Neuronal stem cell (in vitro differentiated cells): Measurements from ENCODE around the gene MRC2.

Experiments used
- DNase-seq: peaks from one replicate; pipeline ENCODE4 v3.0.0-alpha.2; 2013; ENCODE audit warnings: low spot score
- H2AFZ ChIP-seq: one replicate; pipeline ENCODE4 v1.6.1; 2013; ENCODE audit warnings: mild to moderate bottlenecking, low read length, inconsistent platforms
- H2AK5ac ChIP-seq: 2 replicates; pipeline ENCODE4 v1.6.1; 2013; ENCODE audit warnings: low read depth, mild to moderate bottlenecking, inconsistent platforms, low read length, moderate library complexity, mixed read lengths
- H2BK120ac ChIP-seq: 2 replicates; pipeline ENCODE4 v1.6.1; 2013; ENCODE audit warnings: low read depth, mild to moderate bottlenecking, inconsistent platforms, low read length, moderate library complexity, mixed read lengths
- H2BK12ac ChIP-seq: one replicate; pipeline ENCODE4 v1.6.1; 2013; ENCODE audit warnings: low read length, inconsistent platforms
- H2BK15ac ChIP-seq: 2 replicates; pipeline ENCODE4 v1.6.1; 2013; ENCODE audit warnings: mild to moderate bottlenecking, low read length, inconsistent platforms, mixed read lengths
- H2BK5ac ChIP-seq: one replicate; pipeline ENCODE4 v1.6.1; 2013; ENCODE audit warnings: inconsistent platforms, mild to moderate bottlenecking, low read length, moderate library complexity
- H3K14ac ChIP-seq: one replicate; pipeline ENCODE4 v1.6.1; 2013; ENCODE audit warnings: low read length, inconsistent platforms
- H3K18ac ChIP-seq: 2 replicates; pipeline ENCODE4 v1.6.1; 2013; ENCODE audit warnings: low read length, inconsistent platforms
- H3K23ac ChIP-seq: 2 replicates; pipeline ENCODE4 v1.6.1; 2013; ENCODE audit warnings: low read depth, mild to moderate bottlenecking, mixed read lengths, low read length, inconsistent platforms; ENCODE audit not compliant: poor library complexity
- H3K27ac ChIP-seq: replicated peaks from 3 replicates; pipeline ENCODE4 v1.5.1; 2013; ENCODE audit warnings: low read length, inconsistent platforms
- H3K27me3 ChIP-seq, 3 experiments: 2 replicates each; pipeline ENCODE4 v1.6.1; 2013; ENCODE audit warnings: low read length in 3 of 3, mild to moderate bottlenecking in 2 of 3, inconsistent platforms in 1 of 3, low read depth in 1 of 3, mixed read lengths in 1 of 3, moderate library complexity in 1 of 3; ENCODE audit not compliant: control insufficient read depth in 3 of 3, insufficient read depth in 3 of 3
- H3K36me3 ChIP-seq, 2 donors: replicated peaks in 1 of 2; 2 replicates each; pipeline ENCODE4 v1.6.1; 2013; ENCODE audit warnings: low read length in 2 of 2; ENCODE audit not compliant: control insufficient read depth in 2 of 2, insufficient read depth in 2 of 2
- H3K4ac ChIP-seq: 2 replicates; pipeline ENCODE4 v1.6.1; 2013; ENCODE audit warnings: inconsistent platforms, mild to moderate bottlenecking, low read length, moderate library complexity
- H3K4me1 ChIP-seq, 2 donors: 1 replicate in 1 of 2; 2 replicates in 1 of 2; pipeline ENCODE4 v1.6.1; 2013; ENCODE audit warnings: low read length in 2 of 2, low read depth in 1 of 2; ENCODE audit not compliant: control insufficient read depth in 2 of 2, insufficient read depth in 1 of 2
- H3K4me2 ChIP-seq: one replicate; pipeline ENCODE4 v1.6.1; 2013; ENCODE audit warnings: mild to moderate bottlenecking, low read length, inconsistent platforms; ENCODE audit not compliant: insufficient read depth, poor library complexity, severe bottlenecking
- H3K4me3 ChIP-seq, 2 donors: 2 replicates each; pipeline ENCODE4 v1.5.1; 2013; ENCODE audit warnings: low read length in 2 of 2, mild to moderate bottlenecking in 2 of 2, inconsistent platforms in 1 of 2, moderate library complexity in 1 of 2
- H3K79me1 ChIP-seq: one replicate; pipeline ENCODE4 v1.6.1; 2013; ENCODE audit warnings: low read depth, mild to moderate bottlenecking, inconsistent platforms, low read length, moderate library complexity
- H3K9ac ChIP-seq: one replicate; pipeline ENCODE4 v1.6.1; 2013; ENCODE audit warnings: mild to moderate bottlenecking, low read depth, low read length, inconsistent platforms; ENCODE audit not compliant: poor library complexity
- H3K9me3 ChIP-seq, 2 donors: replicated peaks in 1 of 2; 2 replicates each; pipeline versions ENCODE3 to v1.6.1; 2013; ENCODE audit warnings: low read length in 2 of 2, mild to moderate bottlenecking in 2 of 2, inconsistent platforms in 1 of 2, low read depth in 1 of 2, mixed read lengths in 1 of 2, moderate library complexity in 1 of 2; ENCODE audit not compliant: control insufficient read depth in 2 of 2, insufficient read depth in 1 of 2
- H4K8ac ChIP-seq: one replicate; pipeline ENCODE4 v1.6.1; 2013; ENCODE audit warnings: low read depth, mild to moderate bottlenecking, inconsistent platforms, low read length, moderate library complexity
- H4K91ac ChIP-seq: one replicate; pipeline ENCODE4 v1.6.1; 2013; ENCODE audit warnings: low read length, low read depth, mild to moderate bottlenecking, inconsistent platforms; ENCODE audit not compliant: poor library complexity
- WGBS, 2 donors: extraction: QIAGEN DNeasy Blood & Tissue Kit; methylation state at CpG; one replicate each; pipeline ENCODE4 v1.1.7; 2013; ENCODE audit warnings: missing lambda C conversion rate in 2 of 2, mixed read lengths in 1 of 2; ENCODE audit not compliant: insufficient read length in 2 of 2, insufficient replicate concordance in 1 of 2; ENCODE audit errors: extremely low coverage in 2 of 2; 5-methylcytosine and 5-hydroxymethylcytosine counted together

MRC2 gene

DNA sequence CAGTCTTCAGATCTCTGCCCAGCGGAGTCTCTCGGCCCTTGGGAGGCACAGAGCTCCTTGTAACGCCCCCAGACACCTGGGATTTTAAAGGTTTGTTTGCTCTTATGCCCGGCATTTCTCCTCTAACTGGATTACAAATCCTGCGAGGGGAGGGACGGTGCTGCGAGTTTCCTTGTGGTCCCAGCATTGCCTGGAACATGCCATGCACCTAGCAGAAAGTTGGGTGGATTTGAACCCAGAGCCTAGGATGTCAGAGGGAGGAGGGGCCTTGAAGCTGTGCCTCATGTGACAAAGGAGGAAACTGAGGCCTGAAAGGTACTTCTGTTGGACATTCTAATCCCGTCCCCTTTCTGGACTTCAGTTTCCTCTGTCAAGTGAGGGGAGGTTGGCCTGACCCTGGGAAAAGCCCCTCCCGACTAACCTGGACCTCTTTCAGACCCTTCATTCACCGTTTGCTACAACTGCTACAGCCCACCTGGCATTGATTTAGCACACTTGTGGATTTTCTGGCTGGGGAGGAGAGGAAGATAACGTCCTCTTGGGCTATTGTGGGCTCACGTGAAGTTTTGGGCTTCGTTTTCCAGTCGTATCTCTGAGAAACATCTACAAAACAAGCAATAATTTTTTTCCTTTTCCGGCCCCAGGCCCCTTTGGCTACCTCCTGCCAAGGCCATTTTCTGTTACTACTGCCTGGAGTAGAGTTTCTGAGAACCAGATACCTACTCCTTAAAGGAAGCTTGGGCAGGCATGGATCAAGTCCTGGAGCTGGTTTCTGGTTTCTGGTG lies 30.9 kb downstream of the MRC2 start:
- H2BK15ac ChIP-seq, result no peak overlapping the region
- H2BK12ac ChIP-seq, result no peak overlapping the region
- no peak overlapping the region for H4K91ac ChIP-seq
- H3K27ac ChIP-seq, result peak overlapping the region; percentile 80
- no peaks in the 10 kb centered on the region for H3K79me1 ChIP-seq
- H3K27me3 ChIP-seq, result no peaks in the 10 kb centered on the region
- H2AFZ ChIP-seq, result no peak overlapping the region
- H3K4me2 ChIP-seq, result no peak overlapping the region
- no peak overlapping the region for H2AK5ac ChIP-seq
- H3K4ac ChIP-seq, result no peak overlapping the region
- H3K4me1 ChIP-seq, result peaks cover 14 to 28% of the 10 kb centered on the region in 2 donors
- H3K36me3 ChIP-seq, result peaks cover 0 to 33% of the 10 kb centered on the region in 2 donors
- H2BK5ac ChIP-seq, result no peak overlapping the region
- no peak overlapping the region for H3K23ac ChIP-seq
- H3K9me3 ChIP-seq, result peaks cover 2 to 37% of the 10 kb centered on the region in 2 donors
- H3K18ac ChIP-seq, result peak overlapping the region; percentile 62
- no peak overlapping the region for H3K4me3 ChIP-seq
- no peak overlapping the region for H2BK120ac ChIP-seq
- H3K9ac ChIP-seq, result no peak overlapping the region
- no peak overlapping the region for H3K14ac ChIP-seq
- WGBS, 2 donors, result no CpG with 5 or more reads among the region's 15 CpGs
- DNase-seq, result no peak
- no peak overlapping the region for H4K8ac ChIP-seq

DNA sequence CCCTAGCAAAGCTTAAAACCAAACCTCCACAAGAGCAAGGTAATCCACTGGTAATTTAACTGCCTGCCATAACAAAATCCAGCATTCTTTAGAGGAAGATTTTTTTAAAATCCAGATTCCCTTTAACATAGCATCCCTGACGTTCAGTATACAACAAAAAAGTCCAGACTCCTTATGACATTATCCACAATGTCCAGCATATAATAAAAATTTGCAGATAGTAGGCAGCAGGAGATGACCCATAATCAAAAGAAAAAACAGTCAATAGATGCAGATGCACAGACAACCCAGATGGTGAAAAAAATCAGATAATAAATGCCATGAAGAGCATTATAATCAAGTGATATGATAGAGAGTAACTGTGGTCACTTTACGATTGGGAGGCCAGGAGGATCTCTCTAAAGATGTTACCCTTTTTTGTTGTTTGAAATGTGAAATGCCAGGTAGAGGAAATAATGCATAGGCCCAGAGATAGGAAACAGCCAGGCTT lies 33.2 kb downstream of the MRC2 start:
- Histone ChIP-seq H3K4me1 (peaks cover 0 to 14% of the 10 kb centered on the region in 2 donors), H3K9ac (no peak overlapping the region), H2AK5ac (no peak overlapping the region), H3K36me3 (peaks cover 6 to 42% of the 10 kb centered on the region in 2 donors), H2BK12ac (no peak overlapping the region), H3K23ac (no peak overlapping the region), H3K4ac (no peak overlapping the region), H3K27ac (no peak overlapping the region), H3K27me3 (no peaks in the 10 kb centered on the region), H3K18ac (no peak overlapping the region), H2BK15ac (no peak overlapping the region), H2BK5ac (no peak overlapping the region), H4K8ac (no peak overlapping the region), H3K14ac (no peak overlapping the region), H3K4me2 (no peak overlapping the region), H3K79me1 (no peaks in the 10 kb centered on the region), H4K91ac (no peak overlapping the region), H2BK120ac (no peak overlapping the region), H2AFZ (no peak overlapping the region), H3K4me3 (no peak overlapping the region), H3K9me3 (peaks cover 5 to 36% of the 10 kb centered on the region in 2 donors)
- no CpG with 5 or more reads among the region's 2 CpGs for WGBS, 2 donors
- no peak for DNase-seq

DNA sequence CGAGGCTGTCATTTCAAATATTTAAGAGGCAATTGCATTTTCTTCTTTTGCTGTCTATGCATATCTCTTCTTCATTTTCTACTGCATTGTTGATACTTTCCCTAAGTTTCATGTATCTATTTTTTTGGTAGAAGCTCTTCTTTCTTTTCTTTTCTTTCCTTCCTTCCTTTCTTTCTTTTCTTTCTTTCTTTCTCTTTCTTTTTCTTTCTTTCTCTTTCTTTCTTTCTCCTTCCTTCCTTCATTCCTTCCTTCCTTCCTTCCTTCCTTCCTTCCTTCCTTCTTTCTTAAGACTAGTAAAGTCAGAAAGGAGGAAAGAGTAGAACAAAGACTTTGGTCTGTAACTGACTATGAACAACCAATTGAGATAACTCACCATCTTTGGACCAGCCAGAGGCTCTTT lies 33.9 kb downstream of the MRC2 start:
- H3K9me3 ChIP-seq, result peaks cover 5 to 34% of the 10 kb centered on the region in 2 donors
- no peak overlapping the region for H3K27ac ChIP-seq
- H3K23ac ChIP-seq, result no peak overlapping the region
- no peak overlapping the region for H2BK15ac ChIP-seq
- no peak overlapping the region for H2AFZ ChIP-seq
- no peak overlapping the region for H2AK5ac ChIP-seq
- H3K36me3 ChIP-seq, result peaks cover 6 to 49% of the 10 kb centered on the region in 2 donors
- no peak for DNase-seq
- no peak overlapping the region for H3K14ac ChIP-seq
- H3K4ac ChIP-seq, result no peak overlapping the region
- H2BK120ac ChIP-seq, result no peak overlapping the region
- no peak overlapping the region for H3K4me2 ChIP-seq
- H3K18ac ChIP-seq, result no peak overlapping the region
- H3K4me1 ChIP-seq, result peaks cover 0 to 15% of the 10 kb centered on the region in 2 donors
- H4K8ac ChIP-seq, result no peak overlapping the region
- no peak overlapping the region for H2BK5ac ChIP-seq
- no peaks in the 10 kb centered on the region for H3K27me3 ChIP-seq
- no peak overlapping the region for H3K9ac ChIP-seq
- H3K79me1 ChIP-seq, result no peaks in the 10 kb centered on the region
- WGBS, 2 donors, result no CpG with 5 or more reads among the region's 1 CpG
- no peak overlapping the region for H3K4me3 ChIP-seq
- H2BK12ac ChIP-seq, result no peak overlapping the region
- H4K91ac ChIP-seq, result no peak overlapping the region

DNA sequence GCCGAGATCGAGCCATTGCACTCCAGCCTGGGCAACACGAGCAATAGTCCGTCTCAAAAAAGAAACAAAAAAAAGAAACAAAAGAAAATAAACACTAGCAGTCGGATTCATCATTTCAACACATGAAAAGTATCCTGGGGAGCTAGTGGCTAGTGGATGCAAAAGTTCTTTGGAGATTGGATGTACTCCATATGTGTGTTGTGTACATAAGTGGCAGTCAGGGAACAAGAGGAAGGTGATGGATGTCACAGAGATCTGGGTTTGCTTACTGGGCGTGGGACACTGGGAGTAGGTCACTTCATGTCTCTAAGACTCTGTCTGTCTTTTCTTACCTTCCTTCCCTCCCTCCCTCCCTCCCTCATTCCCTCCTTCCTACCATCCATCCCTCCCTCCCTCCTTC lies 35.4 kb downstream of the MRC2 start:
- Histone ChIP-seq H3K4me2 (no peak overlapping the region), H3K4me1 (peaks cover 0 to 11% of the 10 kb centered on the region in 2 donors), H3K9me3 (peaks cover 5 to 23% of the 10 kb centered on the region in 2 donors), H3K79me1 (peaks cover 2% of the 10 kb centered on the region), H2AFZ (no peak overlapping the region), H2BK120ac (no peak overlapping the region), H3K4me3 (no peak overlapping the region), H3K36me3 (peaks cover 6 to 53% of the 10 kb centered on the region in 2 donors), H3K18ac (no peak overlapping the region), H2BK12ac (no peak overlapping the region), H3K27me3 (no peaks in the 10 kb centered on the region), H4K8ac (no peak overlapping the region), H2BK5ac (no peak overlapping the region), H3K23ac (no peak overlapping the region), H3K27ac (no peak overlapping the region), H2AK5ac (no peak overlapping the region), H2BK15ac (no peak overlapping the region), H3K9ac (no peak overlapping the region), H3K14ac (no peak overlapping the region), H4K91ac (no peak overlapping the region), H3K4ac (no peak overlapping the region)
- no peak for DNase-seq
- no CpG with 5 or more reads among the region's 6 CpGs for WGBS, 2 donors
